GM23338 (cell line): ENCODE results near the gene ECE2. TPM values are rescaled to one million over a fixed set of nuclear protein-coding genes. Genes with fewer than 3 reads are reported as not detected.

Experiments used
- ATAC-seq: fragments of 200-7000 bp; cut with Tn5 transposase; 3 replicates; pipeline ENCODE4 v1.9.1; 2020
- DNase-seq: peaks from one replicate; pipeline ENCODE4 v3.0.0-alpha.2; 2015; ENCODE audit warnings: low spot score
- H2AFZ ChIP-seq: fragments of 200-600 bp; sonication (generic); 2 replicates; pipeline ENCODE4 v1.8.0; 2016; ENCODE audit warnings: antibody characterized with exemption, mild to moderate bottlenecking, moderate library complexity
- H3F3A ChIP-seq: fragments of 200-600 bp; sonication (generic); replicated peaks from 2 replicates; pipeline ENCODE4 v1.8.0; 2017; ENCODE audit warnings: antibody characterized with exemption, mixed run types, low read depth
- H3K27ac ChIP-seq: fragments of 200-600 bp; sonication (generic); 2 replicates; pipeline ENCODE4 v1.6.1; 2016; ENCODE audit warnings: low read depth
- H3K27me3 ChIP-seq: fragments of 200-600 bp; sonication (generic); 2 replicates; pipeline ENCODE4 v1.8.0; 2016; ENCODE audit warnings: mild to moderate bottlenecking, mixed run types, moderate library complexity; ENCODE audit not compliant: insufficient read depth
- H3K36me3 ChIP-seq: fragments of 200-600 bp; sonication (generic); 2 replicates; pipeline ENCODE4 v1.8.0; 2016; ENCODE audit warnings: mild to moderate bottlenecking; ENCODE audit not compliant: insufficient read depth
- H3K4me1 ChIP-seq: fragments of 200-600 bp; sonication (generic); 2 replicates; pipeline ENCODE4 v1.8.0; 2016; ENCODE audit warnings: mild to moderate bottlenecking, moderate library complexity; ENCODE audit not compliant: insufficient read depth
- H3K4me2 ChIP-seq: fragments of 200-600 bp; sonication (generic); 2 replicates; pipeline ENCODE4 v1.7.1; 2017; ENCODE audit warnings: mixed run types
- H3K4me3 ChIP-seq: fragments of 200-600 bp; sonication (generic); 2 replicates; pipeline ENCODE4 v1.6.1; 2016; ENCODE audit warnings: mixed run types
- H3K79me2 ChIP-seq: fragments of 200-600 bp; sonication (generic); replicated peaks from 2 replicates; pipeline ENCODE4 v1.8.0; 2017; ENCODE audit warnings: mild to moderate bottlenecking; ENCODE audit not compliant: insufficient read depth
- H3K9me2 ChIP-seq: fragments of 200-600 bp; sonication (generic); 2 replicates; pipeline ENCODE4 v1.8.0; 2017; ENCODE audit not compliant: insufficient read depth
- H4K20me1 ChIP-seq: fragments of 200-600 bp; sonication (generic); replicated peaks from 2 replicates; pipeline ENCODE4 v1.8.0; 2017; ENCODE audit warnings: mild to moderate bottlenecking; ENCODE audit not compliant: insufficient read depth
- H3K27ac Mint-ChIP-seq: 2 replicates; pipeline ENCODE4 v1.8.0; 2020; ENCODE audit warnings: inconsistent platforms, mild to moderate bottlenecking, moderate library complexity, mixed read lengths
- H3K27me3 Mint-ChIP-seq: 3 replicates; pipeline ENCODE4 v1.8.0; 2022; ENCODE audit warnings: low read depth, mild to moderate bottlenecking, moderate library complexity, mixed read lengths, inconsistent platforms; ENCODE audit not compliant: insufficient read depth, poor library complexity
- H3K36me3 Mint-ChIP-seq: 3 replicates; pipeline ENCODE4 v1.8.0; 2021; ENCODE audit warnings: low read depth, mild to moderate bottlenecking, inconsistent platforms, moderate library complexity, mixed read lengths
- H3K4me1 Mint-ChIP-seq: 3 replicates; pipeline ENCODE4 v1.8.0; 2020; ENCODE audit warnings: mild to moderate bottlenecking, inconsistent platforms, mixed read lengths
- H3K4me3 Mint-ChIP-seq: 3 replicates; pipeline ENCODE4 v1.8.0; 2021; ENCODE audit warnings: moderate library complexity, mild to moderate bottlenecking, inconsistent platforms, mixed read lengths
- H3K9me3 Mint-ChIP-seq: 3 replicates; pipeline ENCODE4 v1.8.0; 2020; ENCODE audit warnings: moderate library complexity, mild to moderate bottlenecking, inconsistent platforms, mixed read lengths
- CREB1 ChIP-seq: fragments of 250-450 bp; sonication (Bioruptor Pico); IDR thresholded peaks from 2 replicates; pipeline ENCODE4 v1.5.0; 2020; ENCODE audit warnings: low read depth, mild to moderate bottlenecking, moderate library complexity
- EZH2 ChIP-seq: fragments of 200-600 bp; sonication (generic); IDR thresholded peaks from one replicate; pipeline ENCODE4 v1.8.0; 2017; ENCODE audit warnings: antibody characterized with exemption, mild to moderate bottlenecking, low read depth; ENCODE audit not compliant: unreplicated experiment
- EZH2phosphoT487 ChIP-seq: fragments of 200-600 bp; sonication (generic); IDR thresholded peaks from one replicate; pipeline ENCODE4 v1.8.1; 2018; ENCODE audit warnings: antibody characterized with exemption; ENCODE audit not compliant: unreplicated experiment
- POLR2AphosphoS5 ChIP-seq: IDR thresholded peaks from 2 replicates; pipeline ENCODE4 v1.6.1; 2016; ENCODE audit warnings: antibody characterized with exemption, low read depth
- REST ChIP-seq: IDR thresholded peaks from one replicate; pipeline ENCODE4 v1.6.1; 2018; ENCODE audit warnings: antibody characterized with exemption; ENCODE audit not compliant: unreplicated experiment
- STAT1 ChIP-seq: IDR thresholded peaks from one replicate; pipeline ENCODE4 v1.6.1; 2016; ENCODE audit warnings: antibody characterized with exemption; ENCODE audit not compliant: unreplicated experiment
- ZNF331 ChIP-seq: fragments of 250-450 bp; sonication (Bioruptor Pico); IDR thresholded peaks from 2 replicates; pipeline ENCODE4 v1.5.0; 2020; ENCODE audit warnings: low read depth, mild to moderate bottlenecking, moderate library complexity
- polyA plus RNA-seq: library from polyadenylated mRNA; unstranded; fragments of >200 nt; fragmentation: Nextera tagmentation; extraction: Ambion mirVana; gene quantifications from 2 replicates; pipeline ENCODE4 v1.2.1, GENCODE V29; 2016
- total RNA-seq: library from RNA; depleted of rRNA; stranded (reverse); fragments of >200 nt; shearing (Covaris generic); gene quantifications from 2 replicates; pipeline ENCODE4 v1.2.3, GENCODE V29; 2014
- TF ChIP-seq, protein P1 (sequence below): fragments of 250-450 bp; sonication (Bioruptor Pico); IDR thresholded peaks from 2 replicates; pipeline ENCODE4 v1.5.0; 2020; ENCODE audit warnings: mild to moderate bottlenecking, moderate library complexity

The ECE2 gene
- total and polyA plus RNA-seq, 2 experiments from 2014 or later: 0.24 to 0.48 TPM

- TF ChIP-seq, protein P1, sequence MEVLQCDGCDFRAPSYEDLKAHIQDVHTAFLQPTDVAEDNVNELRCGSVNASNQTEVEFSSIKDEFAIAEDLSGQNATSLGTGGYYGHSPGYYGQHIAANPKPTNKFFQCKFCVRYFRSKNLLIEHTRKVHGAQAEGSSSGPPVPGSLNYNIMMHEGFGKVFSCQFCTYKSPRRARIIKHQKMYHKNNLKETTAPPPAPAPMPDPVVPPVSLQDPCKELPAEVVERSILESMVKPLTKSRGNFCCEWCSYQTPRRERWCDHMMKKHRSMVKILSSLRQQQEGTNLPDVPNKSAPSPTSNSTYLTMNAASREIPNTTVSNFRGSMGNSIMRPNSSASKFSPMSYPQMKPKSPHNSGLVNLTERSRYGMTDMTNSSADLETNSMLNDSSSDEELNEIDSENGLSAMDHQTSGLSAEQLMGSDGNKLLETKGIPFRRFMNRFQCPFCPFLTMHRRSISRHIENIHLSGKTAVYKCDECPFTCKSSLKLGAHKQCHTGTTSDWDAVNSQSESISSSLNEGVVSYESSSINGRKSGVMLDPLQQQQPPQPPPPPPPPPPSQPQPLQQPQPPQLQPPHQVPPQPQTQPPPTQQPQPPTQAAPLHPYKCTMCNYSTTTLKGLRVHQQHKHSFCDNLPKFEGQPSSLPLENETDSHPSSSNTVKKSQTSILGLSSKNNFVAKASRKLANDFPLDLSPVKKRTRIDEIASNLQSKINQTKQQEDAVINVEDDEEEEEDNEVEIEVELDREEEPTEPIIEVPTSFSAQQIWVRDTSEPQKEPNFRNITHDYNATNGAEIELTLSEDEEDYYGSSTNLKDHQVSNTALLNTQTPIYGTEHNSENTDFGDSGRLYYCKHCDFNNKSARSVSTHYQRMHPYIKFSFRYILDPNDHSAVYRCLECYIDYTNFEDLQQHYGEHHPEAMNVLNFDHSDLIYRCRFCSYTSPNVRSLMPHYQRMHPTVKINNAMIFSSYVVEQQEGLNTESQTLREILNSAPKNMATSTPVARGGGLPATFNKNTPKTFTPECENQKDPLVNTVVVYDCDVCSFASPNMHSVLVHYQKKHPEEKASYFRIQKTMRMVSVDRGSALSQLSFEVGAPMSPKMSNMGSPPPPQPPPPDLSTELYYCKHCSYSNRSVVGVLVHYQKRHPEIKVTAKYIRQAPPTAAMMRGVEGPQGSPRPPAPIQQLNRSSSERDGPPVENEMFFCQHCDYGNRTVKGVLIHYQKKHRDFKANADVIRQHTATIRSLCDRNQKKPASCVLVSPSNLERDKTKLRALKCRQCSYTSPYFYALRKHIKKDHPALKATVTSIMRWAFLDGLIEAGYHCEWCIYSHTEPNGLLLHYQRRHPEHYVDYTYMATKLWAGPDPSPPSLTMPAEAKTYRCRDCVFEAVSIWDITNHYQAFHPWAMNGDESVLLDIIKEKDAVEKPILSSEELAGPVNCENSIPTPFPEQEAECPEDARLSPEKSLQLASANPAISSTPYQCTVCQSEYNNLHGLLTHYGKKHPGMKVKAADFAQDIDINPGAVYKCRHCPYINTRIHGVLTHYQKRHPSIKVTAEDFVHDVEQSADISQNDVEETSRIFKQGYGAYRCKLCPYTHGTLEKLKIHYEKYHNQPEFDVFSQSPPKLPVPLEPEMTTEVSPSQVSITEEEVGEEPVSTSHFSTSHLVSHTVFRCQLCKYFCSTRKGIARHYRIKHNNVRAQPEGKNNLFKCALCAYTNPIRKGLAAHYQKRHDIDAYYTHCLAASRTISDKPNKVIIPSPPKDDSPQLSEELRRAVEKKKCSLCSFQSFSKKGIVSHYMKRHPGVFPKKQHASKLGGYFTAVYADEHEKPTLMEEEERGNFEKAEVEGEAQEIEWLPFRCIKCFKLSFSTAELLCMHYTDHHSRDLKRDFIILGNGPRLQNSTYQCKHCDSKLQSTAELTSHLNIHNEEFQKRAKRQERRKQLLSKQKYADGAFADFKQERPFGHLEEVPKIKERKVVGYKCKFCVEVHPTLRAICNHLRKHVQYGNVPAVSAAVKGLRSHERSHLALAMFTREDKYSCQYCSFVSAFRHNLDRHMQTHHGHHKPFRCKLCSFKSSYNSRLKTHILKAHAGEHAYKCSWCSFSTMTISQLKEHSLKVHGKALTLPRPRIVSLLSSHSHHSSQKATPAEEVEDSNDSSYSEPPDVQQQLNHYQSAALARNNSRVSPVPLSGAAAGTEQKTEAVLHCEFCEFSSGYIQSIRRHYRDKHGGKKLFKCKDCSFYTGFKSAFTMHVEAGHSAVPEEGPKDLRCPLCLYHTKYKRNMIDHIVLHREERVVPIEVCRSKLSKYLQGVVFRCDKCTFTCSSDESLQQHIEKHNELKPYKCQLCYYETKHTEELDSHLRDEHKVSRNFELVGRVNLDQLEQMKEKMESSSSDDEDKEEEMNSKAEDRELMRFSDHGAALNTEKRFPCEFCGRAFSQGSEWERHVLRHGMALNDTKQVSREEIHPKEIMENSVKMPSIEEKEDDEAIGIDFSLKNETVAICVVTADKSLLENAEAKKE (CRISPR knock-in tag): no peak
- TF ChIP-seq EZH2 (no peak), CREB1 (CRISPR knock-in tag) (no peak), EZH2phosphoT487 (no peak), POLR2AphosphoS5 (no peak), STAT1 (no peak)
These were observed 1.5 kb downstream of the ECE2 start (continued) for GRCh38 chr3:184277366-184277765.

DNA sequence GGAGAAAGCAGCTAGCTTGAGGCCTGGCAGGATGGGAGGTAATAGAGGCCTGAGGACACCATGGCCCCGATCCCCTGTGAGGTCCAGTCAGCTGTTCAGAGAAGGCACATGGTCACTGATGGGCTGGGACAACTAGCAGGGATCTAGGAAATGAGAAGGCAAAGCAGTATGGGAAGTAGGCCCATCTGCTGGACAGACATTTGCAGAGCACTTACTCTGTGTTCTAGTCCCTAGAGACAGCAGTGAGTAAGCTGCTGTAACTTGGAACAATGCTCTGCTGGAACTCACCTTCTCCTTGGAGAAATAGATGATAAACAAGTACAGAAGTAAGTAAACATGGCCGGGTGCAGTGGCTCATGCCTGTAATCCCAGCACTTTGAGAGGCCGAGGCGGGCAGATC is 7.1 kb downstream of the ECE2 start:
- Mint-ChIP-seq H3K27ac (no peak overlapping the region), H3K9me3 (no peaks in the 10 kb centered on the region), H3K4me3 (no peak overlapping the region), H3K36me3 (no peaks in the 10 kb centered on the region), H3K27me3 (peaks cover 14% of the 10 kb centered on the region), H3K4me1 (peaks cover 5% of the 10 kb centered on the region; the same call in 1 of the 3 replicates)
- H3K79me2 ChIP-seq: no peaks in the 10 kb centered on the region
- H3F3A ChIP-seq: no peaks in the 10 kb centered on the region
- no peak overlapping the region for H3K27ac ChIP-seq
- TF ChIP-seq EZH2 (no peak), REST (no peak), ZNF331 (CRISPR knock-in tag) (peak; percentile 52; the same call in 1 of the 2 replicates)
- ATAC-seq (no peak), DNase-seq (no peak)
- H3K36me3 ChIP-seq: no peaks in the 10 kb centered on the region
- no peak overlapping the region for H3K4me2 ChIP-seq
- no peaks in the 10 kb centered on the region for H3K4me1 ChIP-seq
- no peaks in the 10 kb centered on the region for H3K9me2 ChIP-seq
- H4K20me1 ChIP-seq: no peaks in the 10 kb centered on the region
- no peak overlapping the region for H2AFZ ChIP-seq
- no peak overlapping the region for H3K4me3 ChIP-seq
- H3K27me3 ChIP-seq: peaks cover 2% of the 10 kb centered on the region; the same call in 1 of the 2 replicates
